HG03045 (cell line): ENCODE results near the gene PM20D2.
A peak's percentile ranks its signal among the peaks of the same experiment; 100 is the strongest.
"Not testable (repeated sequence)": the region's sequence is repeated elsewhere in the genome, so short reads cannot be mapped to it uniquely, and the experiment has no call there.

Source experiments
- ATAC-seq: cut with Tn5 transposase; IDR thresholded peaks from one replicate; pipeline ENCODE4 v1.9.1; 2021; ENCODE audit warnings: mild to moderate bottlenecking, moderate library complexity; ENCODE audit not compliant: unreplicated experiment

The PM20D2 gene

DNA sequence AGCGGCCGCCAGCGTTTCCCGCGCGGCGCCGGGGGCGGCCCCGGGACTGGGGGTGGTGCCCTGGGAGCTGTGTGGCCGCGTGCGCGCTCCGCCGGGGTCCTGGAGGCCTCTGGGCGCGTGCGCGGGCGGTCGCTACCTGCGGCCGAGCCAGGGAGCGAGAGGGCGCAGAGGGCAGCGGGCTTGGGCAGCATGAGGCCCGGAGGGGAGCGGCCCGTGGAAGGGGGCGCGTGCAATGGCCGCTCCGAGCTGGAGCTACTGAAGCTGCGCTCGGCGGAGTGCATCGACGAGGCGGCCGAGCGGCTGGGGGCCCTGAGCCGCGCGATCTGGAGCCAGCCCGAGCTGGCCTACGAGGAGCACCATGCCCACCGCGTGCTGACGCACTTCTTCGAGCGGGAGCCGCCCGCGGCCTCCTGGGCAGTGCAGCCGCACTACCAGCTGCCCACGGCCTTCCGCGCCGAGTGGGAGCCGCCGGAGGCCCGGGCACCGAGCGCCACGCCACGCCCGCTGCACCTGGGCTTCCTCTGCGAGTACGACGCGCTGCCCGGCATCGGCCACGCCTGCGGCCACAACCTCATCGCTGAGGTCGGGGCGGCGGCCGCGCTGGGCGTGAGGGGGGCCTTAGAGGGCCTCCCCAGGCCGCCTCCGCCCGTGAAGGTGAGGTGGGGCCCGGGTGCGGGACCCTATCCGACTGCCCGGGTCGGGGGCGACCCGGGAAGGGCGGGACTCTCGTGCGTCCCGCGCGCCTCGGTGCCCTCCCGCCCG is at the start of gene PM20D2:
TSS of gene PM20D2 (plus strand) at position 100 of the 762 bp plus-strand sequence. CDS start at position 190, 90 bp downstream.
- peak; percentile 79 for ATAC-seq

GRCh38 chr6:89098461-89098860 is 47.4 kb upstream of the PM20D2 start:
- no peak for ATAC-seq

DNA sequence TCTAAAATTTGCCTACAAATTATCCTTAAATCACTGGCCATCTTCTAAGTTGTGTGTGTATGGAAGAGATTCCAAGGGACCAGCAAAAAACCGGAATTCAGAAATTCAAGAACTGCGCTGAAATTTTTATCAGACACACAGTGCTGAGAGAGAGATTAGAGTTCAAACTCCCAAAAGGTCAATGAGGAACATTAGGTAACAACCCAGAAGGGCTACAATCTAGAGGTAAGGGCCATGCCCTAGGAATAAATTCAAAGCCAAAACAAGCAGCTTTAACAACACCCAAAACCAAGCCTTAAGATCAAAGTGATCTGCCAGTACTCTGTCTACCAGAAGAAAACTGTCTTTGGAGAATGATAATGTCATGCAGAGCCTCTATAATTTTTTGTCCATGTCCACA is 45.7 kb upstream of the PM20D2 start:
- ATAC-seq, result no peak

GRCh38 chr6:89110284-89110683 is 35.6 kb upstream of the PM20D2 start:
- no peak for ATAC-seq

- ATAC-seq, result no peak
Measured at GRCh38 chr6:89111933-89112332, 33.9 kb upstream of the PM20D2 start.

GRCh38 chr6:89116702-89117101 is 29.2 kb upstream of the PM20D2 start:
- no peak for ATAC-seq

GRCh38 chr6:89117211-89118108 is 28.4 kb upstream of the PM20D2 start, which contains the start of gene SRSF12:
Gene SRSF12 (minus strand): TSS chr6:89118071. CDS start chr6:89117887, 184 bp downstream.
- ATAC-seq, result peak; percentile 66

DNA sequence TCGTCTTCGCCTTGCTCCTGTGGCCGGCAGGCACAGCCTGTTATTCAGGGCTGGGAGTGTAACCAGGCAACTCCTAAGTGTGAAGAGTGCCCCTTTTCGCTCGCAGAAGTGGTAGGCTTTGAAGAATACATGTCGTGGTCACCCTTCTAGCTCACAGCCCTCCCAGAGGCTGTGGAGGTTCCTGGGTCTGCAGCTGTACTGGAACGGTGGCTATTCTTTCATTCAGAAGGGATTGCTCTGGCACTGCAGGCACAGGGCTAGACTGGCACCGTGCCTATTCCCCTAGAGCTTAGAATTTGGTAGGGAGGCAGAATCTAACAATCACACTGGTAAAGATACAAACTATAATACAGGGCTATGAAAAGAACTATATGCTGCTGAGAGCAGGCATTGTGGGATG is 26.9 kb upstream of the PM20D2 start:
- no peak for ATAC-seq

DNA sequence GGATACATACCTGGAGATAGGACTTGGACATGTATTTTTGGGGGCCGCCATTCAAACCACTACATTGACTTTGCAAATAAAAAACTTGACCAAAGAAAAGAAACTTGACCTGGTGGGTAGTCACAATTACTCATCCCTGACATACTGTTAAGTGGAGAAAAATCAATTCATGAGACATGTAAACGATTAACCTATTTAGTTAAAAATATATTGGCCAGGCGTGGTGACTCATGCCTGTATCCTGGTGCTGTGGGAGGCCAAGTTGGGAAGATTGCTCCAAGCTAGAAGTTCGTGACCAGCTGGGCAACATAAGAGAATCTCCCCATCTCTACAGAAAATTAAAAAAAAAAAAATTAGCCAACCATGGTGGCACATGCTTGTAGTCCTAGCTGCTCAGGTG is 25.5 kb upstream of the PM20D2 start:
- no peak for ATAC-seq

DNA sequence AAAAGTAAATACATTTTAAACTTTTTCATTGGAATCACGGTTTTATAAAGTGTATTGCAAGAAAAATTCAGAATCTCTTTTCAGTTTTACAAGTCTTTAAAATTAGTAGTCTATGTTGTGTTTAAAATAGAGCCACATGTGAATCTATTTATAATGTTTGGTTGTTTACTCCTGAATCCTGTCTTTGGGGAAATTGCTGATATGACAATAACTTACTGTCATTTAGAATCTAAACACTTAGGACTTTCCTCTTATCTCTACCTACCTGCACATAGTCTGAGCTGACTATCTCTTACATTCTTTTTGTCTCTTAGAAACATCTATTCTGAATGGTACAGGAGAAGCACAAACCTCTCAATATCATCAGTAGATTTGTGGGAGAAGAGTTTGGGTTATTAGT is 23.9 kb upstream of the PM20D2 start:
- ATAC-seq, result no peak

GRCh38 chr6:89122625-89123024 is 23.2 kb upstream of the PM20D2 start:
- no peak for ATAC-seq

- ATAC-seq, result not testable (repeated sequence)
Measured at GRCh38 chr6:89128256-89128671, 17.6 kb upstream of the PM20D2 start.

DNA sequence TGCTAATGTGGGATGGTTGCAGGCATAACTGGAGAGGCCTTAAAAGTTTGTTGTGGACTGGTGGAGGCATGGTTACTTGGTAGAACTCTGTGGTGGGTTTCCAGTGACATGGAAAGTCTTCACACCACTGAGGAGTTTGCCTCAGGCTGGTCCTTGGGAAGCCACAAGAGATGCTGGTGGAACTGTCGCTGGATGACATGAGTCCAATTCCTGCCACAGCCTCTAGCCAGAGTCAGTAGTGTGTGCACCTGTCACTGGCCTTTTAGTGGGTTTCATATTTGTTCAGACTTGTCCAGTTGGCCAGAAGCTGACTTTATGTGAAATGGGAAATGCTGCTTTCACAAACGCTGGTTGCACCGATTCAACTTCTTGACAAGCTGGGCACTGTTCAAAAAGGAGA is 14.3 kb upstream of the PM20D2 start:
- no peak for ATAC-seq

- ATAC-seq, result no peak
Measured at GRCh38 chr6:89132057-89132456, 13.8 kb upstream of the PM20D2 start.

DNA sequence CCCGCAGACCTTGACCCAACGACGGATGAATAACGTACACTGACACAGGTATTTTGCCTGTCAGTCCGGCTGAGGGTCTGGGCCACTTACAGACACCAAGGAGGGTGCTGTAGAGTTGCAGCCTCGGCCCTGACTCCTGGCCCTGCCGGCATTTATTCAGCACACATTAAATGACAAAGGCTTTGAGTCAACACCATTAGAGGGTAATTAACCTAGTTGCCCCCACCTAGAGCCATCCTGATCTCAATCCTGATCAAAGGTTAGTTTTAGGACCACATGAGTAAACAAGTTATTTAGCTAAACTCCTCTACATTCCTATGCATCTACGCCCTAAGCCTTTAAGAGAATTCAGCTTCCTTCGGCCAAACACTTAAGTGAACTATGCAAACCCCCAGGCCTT is 11.9 kb upstream of the PM20D2 start:
- ATAC-seq, result no peak

DNA sequence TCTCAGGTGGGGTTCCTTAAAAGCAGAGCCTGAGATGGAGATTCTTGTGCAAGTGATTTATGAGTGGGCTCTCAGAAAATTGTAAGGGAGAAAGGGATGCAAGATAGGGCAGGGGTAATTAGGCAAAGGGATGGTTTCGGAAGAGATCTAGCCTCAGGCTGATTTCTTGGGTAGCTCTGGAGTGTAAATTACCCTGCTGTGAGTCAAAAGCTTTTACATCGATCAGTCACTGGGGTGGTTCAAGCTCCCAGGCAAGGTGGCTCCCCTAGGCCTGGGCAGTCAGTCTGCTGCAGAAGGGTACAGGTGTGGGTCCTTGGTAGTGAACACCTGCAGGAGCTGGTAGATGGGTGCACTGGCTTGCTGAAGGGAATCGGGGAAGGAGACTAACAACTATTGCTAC is 11.1 kb upstream of the PM20D2 start:
- no peak for ATAC-seq

- ATAC-seq, result no peak
Measured at GRCh38 chr6:89138173-89138572, 7.7 kb upstream of the PM20D2 start.

GRCh38 chr6:89139509-89140346 is 6.1 kb upstream of the PM20D2 start:
- ATAC-seq, result no peak

DNA sequence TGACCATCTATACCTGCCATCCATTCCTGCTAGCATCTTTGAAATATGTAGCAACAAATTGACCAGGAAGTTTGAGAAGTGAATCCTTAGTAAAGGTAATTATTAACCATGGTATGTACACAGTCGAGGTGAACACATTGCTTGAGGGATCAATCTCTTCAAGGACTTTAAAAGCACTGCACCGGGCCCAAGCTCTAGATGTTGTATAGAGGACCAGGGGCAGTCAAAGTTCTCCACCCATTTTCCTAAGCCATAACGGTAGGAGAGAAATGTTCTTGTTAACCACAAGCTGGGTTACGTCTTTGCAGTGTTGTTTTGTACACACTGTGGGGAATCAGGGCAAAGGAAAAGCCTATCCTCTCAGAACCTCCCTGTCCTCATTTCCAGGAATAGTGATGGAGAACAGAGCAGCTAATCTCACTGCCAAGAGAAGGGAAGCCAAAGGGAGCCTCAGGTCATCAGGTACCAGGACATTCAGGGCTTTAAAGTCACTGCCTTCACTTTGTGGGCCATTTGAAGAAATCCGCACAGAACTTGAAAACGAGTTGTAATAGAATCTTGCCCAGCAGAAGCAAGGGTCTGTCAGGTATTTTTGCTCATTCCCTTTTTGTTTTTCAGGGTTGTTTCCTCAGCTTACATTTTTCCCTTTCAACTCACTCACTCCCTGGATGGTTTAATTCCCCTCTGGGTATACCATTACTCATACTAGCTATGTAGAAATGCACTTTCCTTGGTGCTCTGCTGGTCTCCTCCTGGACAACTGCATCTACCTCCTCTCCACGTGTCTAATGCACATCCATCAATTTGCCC is 5.3 kb upstream of the PM20D2 start:
- ATAC-seq, result no peak

- no peak for ATAC-seq
Measured at GRCh38 chr6:89144354-89144906, 1.4 kb upstream of the PM20D2 start.
